BLaER1 (cell line): ENCODE results near the gene UNC5B.
A peak's percentile ranks its signal among the peaks of the same experiment; 100 is the strongest.

Experiments used
- H3K27ac ChIP-seq: shearing (Covaris generic); formaldehyde crosslinking; 2 replicates; pipeline ENCODE4 v1.8.1; 2022
- H3K27me3 ChIP-seq: shearing (Covaris generic); formaldehyde crosslinking; 2 replicates; pipeline ENCODE4 v1.8.1; 2022
- H3K36me3 ChIP-seq: shearing (Covaris generic); formaldehyde crosslinking; 2 replicates; pipeline ENCODE4 v1.8.1; 2022
- H3K4me1 ChIP-seq: shearing (Covaris generic); formaldehyde crosslinking; 2 replicates; pipeline ENCODE4 v1.8.1; 2022
- H3K4me2 ChIP-seq: shearing (Covaris generic); formaldehyde crosslinking; 2 replicates; pipeline ENCODE4 v1.8.1; 2022
- H3K4me3 ChIP-seq: shearing (Covaris generic); formaldehyde crosslinking; 2 replicates; pipeline ENCODE4 v1.8.1; 2022
- H3K9ac ChIP-seq: shearing (Covaris generic); formaldehyde crosslinking; 2 replicates; pipeline ENCODE4 v1.8.1; 2022
- H3K9me3 ChIP-seq: shearing (Covaris generic); formaldehyde crosslinking; 2 replicates; pipeline ENCODE4 v1.8.1; 2022
- H4K20me1 ChIP-seq: shearing (Covaris generic); formaldehyde crosslinking; 2 replicates; pipeline ENCODE4 v1.8.1; 2022
- Cebpa-rat ChIP-seq: shearing (Covaris generic); IDR thresholded peaks from 2 replicates; pipeline ENCODE4 v1.8.1; 2022

Gene UNC5B

DNA sequence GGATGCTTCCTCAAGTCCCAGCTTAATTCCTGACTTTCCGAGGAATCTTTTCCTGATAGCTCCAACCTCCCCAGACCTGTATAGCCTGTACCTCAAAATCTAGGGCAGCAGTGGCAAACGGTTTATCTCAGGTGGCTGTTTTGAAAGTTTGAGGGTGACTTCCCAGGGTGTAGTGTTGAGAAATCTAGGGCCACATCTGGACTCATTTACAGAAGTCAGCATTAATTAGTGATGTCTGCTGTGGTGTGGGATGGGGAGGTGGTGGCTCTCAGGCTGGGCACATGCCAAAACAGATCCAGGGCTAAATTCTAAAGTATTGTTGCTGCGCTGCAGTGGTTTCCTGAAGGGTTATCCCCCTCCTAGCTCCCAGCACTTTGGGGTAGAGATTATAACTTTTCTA lies 38.0 kb downstream of the UNC5B start:
- H3K4me3 ChIP-seq = no peak overlapping the region
- H3K4me1 ChIP-seq = peaks cover 46% of the 10 kb centered on the region
- no peak overlapping the region for H3K4me2 ChIP-seq

DNA sequence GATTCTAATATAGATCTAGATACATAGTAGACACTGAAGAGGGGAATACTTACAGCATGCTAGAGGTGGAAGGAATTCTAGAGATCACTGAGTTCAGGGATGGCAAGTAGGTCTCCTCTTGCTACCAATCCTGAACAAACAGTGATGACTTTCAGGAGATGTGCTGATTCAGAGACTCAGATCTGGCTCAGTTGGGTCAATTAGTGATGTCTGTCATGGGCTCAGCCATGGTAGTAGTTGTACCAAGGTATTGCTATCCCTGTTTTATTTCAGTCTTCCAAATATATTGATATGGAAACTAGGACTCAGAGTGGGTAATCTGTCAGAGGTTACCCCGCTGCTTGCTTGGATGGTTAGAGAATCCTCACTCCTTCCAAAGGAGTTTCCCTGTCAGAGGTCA lies 38.5 kb downstream of the UNC5B start:
- Histone ChIP-seq H3K27me3 (no peaks in the 10 kb centered on the region), H3K27ac (no peak overlapping the region), H3K36me3 (no peaks in the 10 kb centered on the region), H3K9ac (no peak overlapping the region), H3K4me3 (no peak overlapping the region), H3K9me3 (no peaks in the 10 kb centered on the region), H3K4me1 (peaks cover 46% of the 10 kb centered on the region), H4K20me1 (no peaks in the 10 kb centered on the region), H3K4me2 (no peak overlapping the region)
- no peak for TF ChIP-seq Cebpa-rat

More for the DNA sequence above, 38.0 kb downstream of the UNC5B start:
- H4K20me1 ChIP-seq = no peaks in the 10 kb centered on the region
- H3K36me3 ChIP-seq = no peaks in the 10 kb centered on the region
- no peaks in the 10 kb centered on the region for H3K9me3 ChIP-seq
- H3K27ac ChIP-seq = no peak overlapping the region
- no peak overlapping the region for H3K9ac ChIP-seq
- H3K27me3 ChIP-seq = no peaks in the 10 kb centered on the region
- TF ChIP-seq Cebpa-rat = no peak

DNA sequence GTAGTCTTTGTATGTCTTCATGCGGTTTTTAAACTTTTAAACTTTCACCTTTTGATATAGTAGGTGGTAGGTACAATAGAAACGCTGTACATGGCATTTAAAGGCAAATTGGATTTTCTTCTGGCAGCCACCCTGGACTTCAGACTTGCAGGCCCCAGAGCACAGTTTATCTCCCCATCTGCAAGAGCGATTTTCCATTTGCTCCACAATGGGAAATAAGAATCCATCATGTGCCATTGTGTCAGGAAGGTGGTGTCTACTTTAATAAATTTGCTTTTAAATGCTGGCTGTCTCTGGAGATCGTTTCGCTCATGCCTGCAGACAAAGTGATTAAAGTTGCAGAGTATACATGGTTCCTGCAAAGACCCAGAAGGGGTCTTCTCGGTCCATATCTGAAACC lies 38.9 kb downstream of the UNC5B start:
- no peak for TF ChIP-seq Cebpa-rat
- H3K4me3 ChIP-seq = no peak overlapping the region
- no peaks in the 10 kb centered on the region for H3K36me3 ChIP-seq
- no peak overlapping the region for H3K4me2 ChIP-seq
- H3K27ac ChIP-seq = no peak overlapping the region
- H3K9ac ChIP-seq = no peak overlapping the region
- H3K9me3 ChIP-seq = no peaks in the 10 kb centered on the region
- peaks cover 46% of the 10 kb centered on the region for H3K4me1 ChIP-seq
- no peaks in the 10 kb centered on the region for H4K20me1 ChIP-seq
- no peaks in the 10 kb centered on the region for H3K27me3 ChIP-seq

DNA sequence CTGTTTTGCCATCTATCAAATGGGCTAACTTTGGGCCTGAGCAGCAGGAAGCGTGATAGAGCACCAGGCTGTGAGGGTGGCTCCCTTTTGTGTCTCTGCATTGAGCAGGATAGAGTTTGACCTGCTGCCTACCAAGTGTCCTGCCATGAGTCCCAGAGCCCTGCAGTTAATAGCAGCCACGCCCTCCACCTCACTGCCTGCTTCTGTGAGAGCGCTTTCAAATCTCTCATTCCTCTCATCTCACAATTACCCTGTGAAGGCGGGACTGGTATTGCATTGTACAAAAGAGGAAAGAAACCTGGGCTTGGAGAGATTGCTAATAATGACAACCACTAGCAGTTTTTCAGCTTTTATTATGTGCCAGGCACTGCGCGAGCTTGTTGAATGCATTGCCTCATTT lies 39.9 kb downstream of the UNC5B start:
- no peak for TF ChIP-seq Cebpa-rat
- Histone ChIP-seq H3K4me3 (no peak overlapping the region), H3K9ac (no peak overlapping the region), H4K20me1 (no peaks in the 10 kb centered on the region), H3K4me1 (peaks cover 46% of the 10 kb centered on the region), H3K27ac (no peak overlapping the region), H3K27me3 (no peaks in the 10 kb centered on the region), H3K36me3 (no peaks in the 10 kb centered on the region), H3K4me2 (no peak overlapping the region), H3K9me3 (no peaks in the 10 kb centered on the region)

DNA sequence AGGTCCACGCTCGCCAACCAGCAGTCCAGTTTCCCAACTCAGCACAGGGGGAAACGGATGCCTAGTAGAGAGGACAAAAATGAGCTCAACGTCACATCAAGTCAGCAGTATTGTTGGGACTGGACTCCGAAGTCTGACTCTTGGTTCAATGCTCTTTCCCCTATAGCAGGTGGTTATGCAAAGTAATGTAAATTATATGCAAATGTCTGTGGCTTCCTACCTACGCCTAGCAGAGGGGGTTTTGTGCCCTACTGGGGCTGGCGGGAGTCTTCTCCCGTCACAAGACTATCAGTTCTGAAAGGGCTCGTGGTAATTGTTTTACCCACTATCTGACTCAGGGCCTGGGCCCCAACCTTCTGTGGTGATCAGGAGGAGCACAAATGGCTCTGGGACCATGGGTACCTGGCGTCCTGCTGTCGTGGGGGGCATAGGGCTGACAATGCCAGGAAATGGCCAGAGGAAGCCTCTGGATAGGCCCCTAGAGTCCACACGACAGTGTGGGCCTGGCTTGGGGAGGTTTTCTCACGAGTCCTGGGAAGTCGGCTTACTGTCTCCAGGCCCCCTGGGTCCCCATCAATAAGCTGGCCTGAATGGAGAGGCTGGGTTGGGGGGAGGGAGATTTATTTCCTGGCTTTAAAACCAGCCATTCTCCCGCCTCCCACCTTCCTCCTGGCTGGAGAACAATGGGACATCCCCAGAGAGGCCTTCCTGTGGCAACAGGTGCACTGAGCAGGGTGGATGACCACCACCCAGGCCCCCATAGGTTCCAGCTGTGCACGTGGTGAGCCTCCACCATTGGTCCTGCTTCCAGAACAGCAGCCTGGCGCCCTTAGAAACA lies 41.8 kb downstream of the UNC5B start:
- H3K27ac ChIP-seq = no peak overlapping the region
- no peak overlapping the region for H3K4me3 ChIP-seq
- no peak for TF ChIP-seq Cebpa-rat
- H3K9me3 ChIP-seq = no peaks in the 10 kb centered on the region
- H3K4me1 ChIP-seq = peaks cover 35% of the 10 kb centered on the region
- peak overlapping the region; percentile 28 for H3K4me2 ChIP-seq
- H3K27me3 ChIP-seq = no peaks in the 10 kb centered on the region
- H4K20me1 ChIP-seq = no peaks in the 10 kb centered on the region
- no peak overlapping the region for H3K9ac ChIP-seq
- H3K36me3 ChIP-seq = no peaks in the 10 kb centered on the region

DNA sequence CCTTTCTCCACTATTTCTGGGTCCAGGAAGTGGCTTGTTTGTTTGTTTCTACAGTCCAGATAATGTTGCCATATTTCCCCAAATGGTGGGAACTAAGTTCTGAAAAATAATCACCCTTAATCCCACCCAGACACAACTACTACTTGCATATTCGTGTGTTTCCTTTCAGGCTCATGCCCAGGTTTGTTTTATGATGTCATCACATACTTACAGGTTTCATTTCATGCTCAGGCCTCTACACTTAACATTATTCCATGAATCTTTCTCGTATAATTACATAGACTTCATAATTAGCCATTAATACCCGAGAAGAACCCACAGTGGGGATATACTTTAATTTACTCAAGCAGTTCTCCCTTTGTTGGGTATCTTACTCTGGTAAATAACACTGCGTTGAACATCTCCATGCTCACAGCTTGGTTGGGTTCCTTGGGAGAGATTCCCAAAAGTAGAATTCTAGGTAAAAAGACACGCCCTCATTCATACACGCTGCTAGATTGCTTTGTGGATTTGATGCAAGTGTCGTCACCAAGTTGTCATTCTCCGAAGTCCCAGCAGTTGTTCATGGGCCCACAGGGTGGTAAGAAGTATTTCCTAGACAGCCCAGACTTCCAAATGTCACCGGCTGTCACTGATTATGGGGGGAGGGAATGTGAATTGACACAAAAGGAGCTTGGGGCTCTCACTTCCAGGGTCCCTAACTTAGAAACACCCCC lies 42.6 kb downstream of the UNC5B start:
- Histone ChIP-seq H3K27ac (no peak overlapping the region), H3K9me3 (no peaks in the 10 kb centered on the region), H3K36me3 (no peaks in the 10 kb centered on the region), H3K27me3 (no peaks in the 10 kb centered on the region), H3K9ac (no peak overlapping the region), H3K4me3 (no peak overlapping the region), H3K4me2 (peak overlapping the region; percentile 28), H4K20me1 (no peaks in the 10 kb centered on the region), H3K4me1 (peaks cover 42% of the 10 kb centered on the region)
- no peak for TF ChIP-seq Cebpa-rat

DNA sequence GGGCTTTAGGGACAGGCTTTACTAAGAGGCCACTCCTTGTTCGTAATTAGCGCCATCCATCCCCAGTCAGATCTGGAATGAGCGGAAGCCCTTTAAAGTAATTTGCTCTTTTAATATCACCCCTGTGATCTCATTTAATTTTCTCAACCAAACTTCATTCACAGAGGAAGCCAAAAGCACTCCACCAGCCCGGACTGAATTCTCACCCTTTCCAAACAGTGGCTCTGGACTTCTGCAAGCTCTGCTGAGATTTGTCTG lies 43.1 kb downstream of the UNC5B start:
- Histone ChIP-seq H3K9ac (no peak overlapping the region), H3K4me1 (peaks cover 47% of the 10 kb centered on the region), H3K27ac (no peak overlapping the region), H3K4me3 (no peak overlapping the region), H3K36me3 (no peaks in the 10 kb centered on the region), H3K4me2 (no peak overlapping the region), H3K9me3 (no peaks in the 10 kb centered on the region), H3K27me3 (no peaks in the 10 kb centered on the region), H4K20me1 (no peaks in the 10 kb centered on the region)
- TF ChIP-seq Cebpa-rat = no peak

DNA sequence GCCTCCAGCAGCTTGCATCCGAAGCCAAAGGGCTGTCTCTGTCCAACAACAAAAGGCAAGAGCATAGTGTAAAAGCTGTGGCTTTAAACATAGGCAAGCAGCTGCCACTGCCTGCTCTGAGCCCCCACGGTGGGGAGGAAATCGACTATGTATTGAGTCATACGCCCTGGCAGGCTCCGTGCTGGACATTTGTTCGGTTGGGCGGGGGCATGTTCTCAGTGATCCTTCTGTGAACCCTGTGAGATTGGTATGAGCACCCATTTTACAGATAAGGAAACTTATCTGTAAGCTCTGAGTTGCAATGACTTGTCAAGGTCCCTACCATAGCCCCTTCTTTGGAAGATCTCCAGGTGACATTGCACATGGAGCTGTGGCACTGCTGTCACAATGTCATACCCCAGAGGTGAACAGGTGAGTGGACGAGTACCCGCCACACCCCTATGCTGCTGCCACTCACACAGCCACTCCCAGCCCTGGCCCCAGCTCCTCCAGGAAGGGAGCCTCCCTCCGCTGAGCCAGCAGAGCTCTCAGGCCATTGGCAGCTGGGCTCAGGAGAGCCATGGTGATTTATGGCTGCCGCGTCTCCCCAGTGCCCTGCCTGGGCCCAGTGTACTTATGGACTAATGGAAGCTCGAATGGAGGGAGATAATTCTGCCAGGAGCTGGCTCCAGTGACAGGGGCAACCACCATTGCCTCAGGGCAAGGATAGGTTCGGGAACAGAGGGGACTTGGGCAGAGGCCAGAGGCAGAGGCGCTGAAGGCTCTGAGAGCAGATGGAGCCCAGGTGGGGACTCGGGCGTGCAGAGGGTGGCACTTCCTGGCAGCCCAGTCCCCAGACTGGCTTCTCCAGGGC lies 43.7 kb downstream of the UNC5B start:
- no peaks in the 10 kb centered on the region for H3K36me3 ChIP-seq
- no peaks in the 10 kb centered on the region for H4K20me1 ChIP-seq
- no peaks in the 10 kb centered on the region for H3K9me3 ChIP-seq
- no peak overlapping the region for H3K4me3 ChIP-seq
- H3K9ac ChIP-seq = no peak overlapping the region
- H3K27me3 ChIP-seq = no peaks in the 10 kb centered on the region
- peak overlapping the region; percentile 75 for H3K4me2 ChIP-seq
- no peak for TF ChIP-seq Cebpa-rat
- peaks cover 51% of the 10 kb centered on the region for H3K4me1 ChIP-seq
- no peak overlapping the region for H3K27ac ChIP-seq

DNA sequence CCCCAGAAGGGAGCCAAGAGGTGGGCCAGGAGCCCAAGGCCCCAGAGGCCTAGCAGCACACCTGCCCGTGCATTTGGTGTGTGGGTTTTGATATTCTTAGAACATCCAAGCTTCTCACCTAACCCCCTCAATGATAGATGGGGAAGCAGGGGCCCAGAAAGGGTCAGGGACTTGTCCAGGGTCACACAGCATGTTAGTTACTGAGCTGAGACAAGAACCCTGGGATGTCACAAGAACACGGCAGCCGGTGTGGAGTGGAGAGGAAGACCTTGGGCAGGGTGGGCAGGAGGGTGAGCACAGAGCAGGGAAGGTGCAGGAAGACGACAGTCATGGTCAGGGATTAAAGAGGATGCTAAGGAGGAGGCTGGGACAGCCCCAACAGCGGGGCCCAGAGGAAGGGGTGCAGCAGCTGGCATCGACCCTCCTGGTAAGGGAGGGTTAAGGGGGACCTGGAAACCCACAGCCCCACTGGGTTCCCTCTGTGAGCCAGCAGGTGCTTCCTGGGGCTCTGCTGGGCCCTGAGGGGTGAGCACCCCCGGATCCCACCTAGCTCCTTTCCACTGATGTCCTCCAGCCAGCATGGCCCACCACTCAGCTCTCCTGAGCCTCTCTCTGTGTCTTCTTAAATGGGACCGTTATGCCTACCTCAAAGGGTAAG lies 44.4 kb downstream of the UNC5B start:
- Histone ChIP-seq H3K27me3 (no peaks in the 10 kb centered on the region), H3K27ac (no peak overlapping the region), H3K36me3 (no peaks in the 10 kb centered on the region), H3K9ac (peak overlapping the region; percentile 36; the same call in 1 of the 2 replicates), H3K4me2 (peak overlapping the region; percentile 75), H3K4me1 (peaks cover 59% of the 10 kb centered on the region), H3K4me3 (no peak overlapping the region), H3K9me3 (no peaks in the 10 kb centered on the region), H4K20me1 (no peaks in the 10 kb centered on the region)
- TF ChIP-seq Cebpa-rat = no peak
